Pancreas (tissue), 10 donors: ENCODE measurements around the gene NUP205. TPM values are rescaled to one million over a fixed set of nuclear protein-coding genes. Genes with fewer than 3 reads are reported as not detected.

Experiments
- ATAC-seq, 4 donors: fragments of 200-7000 bp; cut with Tn5 transposase; one replicate each; pipeline versions ENCODE4 v1.8.0 to v1.9.1; 2020; ENCODE audit warnings: mild to moderate bottlenecking in 4 of 4, moderate library complexity in 4 of 4
- DNase-seq, 6 donors: peaks; one replicate each; pipeline ENCODE4 v3.0.0-alpha.2; 2020
- FAIRE-seq: peaks from 2 replicates; lab custom pipeline; 2012; peaks lifted over from hg19 to GRCh38; lab: Jason Lieb, UNC
- H3K27ac ChIP-seq, 4 donors: fragments of 200-600 bp; sonication (generic); 1 replicate in 3 of 4; 2 replicates in 1 of 4; pipeline versions ENCODE4 v1.5.0 to v1.8.0; 2020
- H3K27me3 ChIP-seq, 4 donors: fragments of 200-600 bp; one replicate each; pipeline ENCODE4 v1.8.0; 2021
- H3K36me3 ChIP-seq, 3 donors: fragments of 200-600 bp; sonication (generic) in 1 of 3; one replicate each; pipeline versions ENCODE4 v1.5.0 to v1.8.0; 2020 to 2021
- H3K4me1 ChIP-seq, 3 donors: fragments of 200-600 bp; one replicate each; pipeline ENCODE4 v1.8.0; 2021
- H3K4me3 ChIP-seq, 4 donors: fragments of 200-600 bp; sonication (generic) in 2 of 4; one replicate each; pipeline versions ENCODE4 v1.5.0 to v1.8.0; 2020 to 2021
- H3K9me3 ChIP-seq, 4 donors: fragments of 200-600 bp; one replicate each; pipeline ENCODE4 v1.8.0; 2021
- CTCF ChIP-seq, 4 donors: fragments of 200-600 bp; sonication (generic) in 3 of 4; IDR thresholded peaks; one replicate each; pipeline versions ENCODE4 v1.5.0 to v1.8.0; 2021; ENCODE audit warnings: antibody characterized with exemption in 4 of 4
- WGBS, 2 donors: extraction: QIAGEN DNeasy Blood & Tissue Kit; methylation state at CpG; one replicate each; pipeline ENCODE4 v1.1.7; 2013; 5-methylcytosine and 5-hydroxymethylcytosine counted together
- intact Hi-C, 3 donors: fragments of 100-400 bp; cut with DNase I; formaldehyde crosslinking; loops; one replicate each; pipeline versions ENCODE4 v1.11.1 to v1.14.2; 2022
- polyA plus RNA-seq, 2 donors: library from polyadenylated mRNA; stranded (reverse); fragments of 200-250 nt; gene quantifications; one replicate each; pipeline ENCODE4 v1.2.3, GENCODE V29; 2013
- total RNA-seq, 6 donors: library from RNA; stranded (reverse); fragmentation: NEBNext Ultra II Directional in 4 of 6; extraction: Animal tissue kit (Norgen Biotek cat#: 25700) in 4 of 6; gene quantifications; one replicate each; pipeline versions ENCODE4 v1.2.1 to v1.2.4, GENCODE V29; 2021 to 2023
- donor health status: healthy with polysubstance abuse.
- donor health status: DM: no; HTN: no; CAD: no; lungs with moderate emphysema.
- donor health status: DM: no; HTN: no; CAD: no.
- donor health status: control.
- donor health status: control.
- donor health status: Bipolar disorder and iron deficiency.
- donor health status: DM: yes; HTN: yes; CAD: no.
- donor health status: DM: no; HTN: no; CAD: no.
- donor health status: DM: no; HTN: no; CAD: no.
- donor health status: DM: yes; HTN: yes; CAD: no.

Gene NUP205
- total and polyA plus RNA-seq, 8 donors: 8.7 to 23.7 (median 14.5) TPM

GRCh38 chr7:135650831-135651573 lies 93.3 kb downstream of the NUP205 start:
- no peak for FAIRE-seq
- Histone ChIP-seq H3K4me3 (no peak overlapping the region), H3K27me3 (no peaks in the 10 kb centered on the region), H3K36me3 (peaks cover 0 to 8% (median 0%) of the 10 kb centered on the region in 3 donors), H3K27ac (no peak overlapping the region), H3K4me1 (no peaks in the 10 kb centered on the region), H3K9me3 (no peaks in the 10 kb centered on the region)
- TF ChIP-seq CTCF (IDR thresholded peaks at IDR 0.05): no peak
- 81 to 82% methylated on average over 15 of the region's 15 CpGs for WGBS, 2 donors
- peak in 1 of 6 donors; percentile 44 for DNase-seq
- peak in 3 of 4 donors; percentile 28 to 84 (median 56) for ATAC-seq
- intact Hi-C loops: no loop called here

- H3K4me3 ChIP-seq: no peak overlapping the region
- TF ChIP-seq CTCF (IDR thresholded peaks at IDR 0.05): no peak
- ATAC-seq (peak in 2 of 4 donors; percentile 43 to 44), DNase-seq (no peak), FAIRE-seq (no peak)
- 84 to 89% methylated on average over 12 of the region's 12 CpGs for WGBS, 2 donors
- H3K27ac ChIP-seq: no peak overlapping the region
- intact Hi-C loops: no loop called here
- H3K9me3 ChIP-seq: no peaks in the 10 kb centered on the region
- H3K4me1 ChIP-seq: no peaks in the 10 kb centered on the region
- no peaks in the 10 kb centered on the region for H3K36me3 ChIP-seq
- no peaks in the 10 kb centered on the region for H3K27me3 ChIP-seq
These were observed 95.8 kb downstream of the NUP205 start for GRCh38 chr7:135653340-135654080.

GRCh38 chr7:135658564-135658963 lies 100.8 kb downstream of the NUP205 start:
- no peaks in the 10 kb centered on the region for H3K27me3 ChIP-seq
- FAIRE-seq (no peak), ATAC-seq (no peak), DNase-seq (no peak)
- peaks cover 0 to 6% (median 4%) of the 10 kb centered on the region in 3 donors for H3K4me1 ChIP-seq
- no peaks in the 10 kb centered on the region for H3K9me3 ChIP-seq
- no peak overlapping the region for H3K27ac ChIP-seq
- no peak for TF ChIP-seq CTCF (IDR thresholded peaks at IDR 0.05)
- intact Hi-C loops: no loop called here
- 77 to 86% methylated on average over 5 of the region's 5 CpGs for WGBS, 2 donors
- no peak overlapping the region for H3K4me3 ChIP-seq
- no peaks in the 10 kb centered on the region for H3K36me3 ChIP-seq

GRCh38 chr7:135659159-135659846 lies 101.6 kb downstream of the NUP205 start:
- FAIRE-seq (no peak), DNase-seq (no peak), ATAC-seq (no peak)
- Histone ChIP-seq H3K36me3 (no peaks in the 10 kb centered on the region), H3K4me3 (no peak overlapping the region), H3K4me1 (peaks cover 0 to 11% (median 4%) of the 10 kb centered on the region in 3 donors), H3K9me3 (no peaks in the 10 kb centered on the region), H3K27ac (no peak overlapping the region), H3K27me3 (no peaks in the 10 kb centered on the region)
- TF ChIP-seq CTCF (IDR thresholded peaks at IDR 0.05): no peak
- WGBS, 2 donors: 61 to 64% methylated on average over 9 of the region's 9 CpGs
- intact Hi-C loops: no loop called here
